ENCODE data around the gene C12orf57.

The C12orf57 gene

GRCh38 chr12:6954316-6955107 is 10.7 kb downstream of the C12orf57 start:
- no peak for DNase-seq

DNA sequence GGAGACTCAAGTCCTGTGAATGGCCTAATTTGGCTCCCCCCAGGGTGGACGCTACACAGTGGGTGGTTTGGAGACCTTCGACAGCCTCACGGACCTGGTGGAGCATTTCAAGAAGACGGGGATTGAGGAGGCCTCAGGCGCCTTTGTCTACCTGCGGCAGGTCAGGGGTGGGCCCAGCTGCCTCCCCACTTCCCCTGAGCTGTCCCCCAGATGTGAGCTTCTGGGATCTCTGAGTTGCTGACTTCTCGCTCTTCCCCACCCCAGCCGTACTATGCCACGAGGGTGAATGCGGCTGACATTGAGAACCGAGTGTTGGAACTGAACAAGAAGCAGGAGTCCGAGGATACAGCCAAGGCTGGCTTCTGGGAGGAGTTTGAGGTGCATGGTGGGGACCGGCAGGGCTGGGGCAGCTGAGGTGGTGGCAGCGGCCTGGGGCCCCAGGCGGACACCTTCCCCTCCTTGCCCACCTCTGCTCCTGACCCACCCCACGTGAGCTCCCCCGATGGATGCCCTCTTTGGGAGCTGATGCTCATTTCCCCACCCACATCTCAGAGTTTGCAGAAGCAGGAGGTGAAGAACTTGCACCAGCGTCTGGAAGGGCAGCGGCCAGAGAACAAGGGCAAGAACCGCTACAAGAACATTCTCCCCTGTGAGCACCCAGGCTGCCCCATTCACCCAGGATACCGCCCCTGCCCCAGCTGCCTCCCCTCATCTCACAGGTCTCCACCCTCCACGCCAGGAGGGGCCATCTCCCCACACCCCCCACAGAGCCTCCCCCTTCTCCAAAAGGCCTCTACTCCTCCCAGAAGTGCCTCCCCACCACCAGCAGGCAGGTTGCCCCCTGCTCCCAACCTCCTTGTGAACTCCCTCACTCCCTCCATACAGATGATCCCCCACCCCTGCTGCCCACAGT is 11.5 kb downstream of the C12orf57 start:
- DNase-seq = no peak

DNA sequence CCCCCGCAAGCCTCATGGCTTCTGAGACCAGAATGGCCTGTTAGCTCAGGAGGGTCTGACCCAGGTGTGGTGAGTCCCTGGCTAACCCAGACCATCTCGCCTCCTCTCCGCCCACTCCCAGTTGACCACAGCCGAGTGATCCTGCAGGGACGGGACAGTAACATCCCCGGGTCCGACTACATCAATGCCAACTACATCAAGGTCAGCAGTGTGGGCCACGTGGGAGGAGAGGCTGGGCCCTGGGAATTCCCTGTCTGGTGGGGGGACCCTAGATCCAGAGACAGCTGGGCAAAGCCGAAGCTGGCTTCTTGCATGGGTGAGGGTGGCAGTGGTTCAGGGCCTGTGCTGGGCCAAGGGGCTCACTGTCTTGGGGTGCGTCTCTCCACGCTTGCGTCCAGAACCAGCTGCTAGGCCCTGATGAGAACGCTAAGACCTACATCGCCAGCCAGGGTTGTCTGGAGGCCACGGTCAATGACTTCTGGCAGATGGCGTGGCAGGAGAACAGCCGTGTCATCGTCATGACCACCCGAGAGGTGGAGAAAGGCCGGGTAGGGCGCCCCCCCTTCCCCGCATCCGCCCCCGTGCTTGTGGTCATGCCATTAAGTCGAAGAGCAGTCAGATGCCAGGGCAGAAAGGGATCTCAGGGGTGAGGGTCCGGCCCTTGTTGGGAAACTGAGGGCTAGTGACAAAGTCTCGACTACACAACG is 12.4 kb downstream of the C12orf57 start:
- DNase-seq = no peak

DNA sequence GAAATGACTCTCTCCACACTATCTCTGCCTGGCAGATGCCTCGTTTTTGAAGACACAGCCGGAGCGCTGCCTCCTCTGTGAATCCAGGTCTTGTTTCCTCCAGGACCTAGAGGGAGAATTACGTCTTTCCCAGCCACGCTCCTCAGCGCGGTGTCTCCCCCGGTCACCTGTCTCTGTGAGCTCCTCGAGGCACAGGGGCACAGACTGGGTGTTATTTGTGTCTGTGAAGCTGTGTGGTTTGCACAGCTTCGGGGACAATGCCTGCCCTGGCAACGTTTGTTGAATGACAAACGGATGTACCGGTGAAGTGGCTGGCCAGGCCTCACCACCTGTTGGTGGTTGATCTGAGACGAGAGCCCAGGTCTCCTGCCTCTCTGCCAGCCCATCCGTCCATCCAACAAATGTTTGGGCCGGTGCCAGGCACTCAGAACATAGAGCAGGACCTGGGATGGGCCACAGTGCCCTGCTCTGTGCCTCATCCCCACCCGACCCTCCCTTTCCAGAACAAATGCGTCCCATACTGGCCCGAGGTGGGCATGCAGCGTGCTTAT is 13.4 kb downstream of the C12orf57 start:
- no peak for DNase-seq

DNA sequence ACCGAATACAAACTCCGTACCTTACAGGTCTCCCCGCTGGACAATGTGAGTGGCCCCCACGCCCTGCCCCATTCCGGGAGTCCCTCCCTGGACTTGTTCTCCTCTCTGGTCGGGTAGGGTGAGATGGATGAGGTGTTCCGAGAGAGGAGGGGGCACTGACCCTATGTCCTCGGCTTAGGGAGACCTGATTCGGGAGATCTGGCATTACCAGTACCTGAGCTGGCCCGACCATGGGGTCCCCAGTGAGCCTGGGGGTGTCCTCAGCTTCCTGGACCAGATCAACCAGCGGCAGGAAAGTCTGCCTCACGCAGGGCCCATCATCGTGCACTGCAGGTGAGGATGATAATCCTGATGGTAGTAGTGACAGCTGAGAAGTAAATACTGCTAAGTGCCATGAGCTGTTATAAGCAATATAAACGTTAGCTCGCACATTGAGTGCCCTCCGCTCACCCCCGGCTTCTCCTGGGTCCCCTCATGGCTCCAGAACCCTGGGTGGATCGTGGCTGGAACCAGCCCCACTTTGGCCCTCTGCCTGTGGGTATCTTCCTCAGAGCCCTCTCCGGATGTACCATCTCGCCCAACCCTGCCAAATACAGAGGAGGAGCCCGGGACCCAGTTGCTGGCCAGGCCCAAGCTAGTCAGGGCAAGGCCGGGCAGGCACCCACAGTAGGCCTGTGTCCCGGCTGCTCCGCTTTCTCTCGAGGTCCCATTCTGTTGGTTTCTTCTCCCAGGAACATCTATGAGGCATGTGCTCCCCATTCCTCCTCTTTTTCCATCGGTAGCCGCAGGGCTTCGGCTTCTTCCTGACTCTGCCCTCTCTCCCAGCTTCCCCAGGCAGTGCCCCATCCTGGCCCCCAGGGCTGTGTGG is 14.2 kb downstream of the C12orf57 start:
- DNase-seq = peak; percentile 42

DNA sequence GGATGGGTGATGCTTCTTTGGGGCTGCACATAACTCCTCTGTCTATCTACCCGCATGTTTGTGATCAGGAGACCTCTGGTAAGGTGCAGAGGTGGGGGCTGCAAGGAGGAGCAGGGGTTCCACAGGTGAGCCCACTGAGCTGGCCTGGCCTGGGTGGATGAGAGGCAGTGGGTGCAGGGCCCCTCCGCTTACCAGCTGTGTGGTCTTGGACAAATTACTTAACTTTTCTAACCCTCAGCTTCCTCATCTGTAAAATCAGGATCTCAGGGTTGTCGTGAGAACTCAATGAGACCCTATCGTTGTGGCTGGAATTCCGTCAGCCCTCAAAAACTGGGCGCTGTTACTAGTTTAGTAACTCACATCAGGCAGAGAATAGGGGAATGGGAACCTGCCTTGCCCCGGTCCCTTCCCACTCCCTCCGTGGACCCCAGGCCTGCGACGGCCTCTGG is 14.8 kb downstream of the C12orf57 start:
- peak; percentile 43 for DNase-seq

GRCh38 chr12:6959058-6959804 is 15.4 kb downstream of the C12orf57 start:
- DNase-seq = peak; percentile 75

GRCh38 chr12:6959805-6960592 is 16.2 kb downstream of the C12orf57 start:
- DNase-seq = no peak

DNA sequence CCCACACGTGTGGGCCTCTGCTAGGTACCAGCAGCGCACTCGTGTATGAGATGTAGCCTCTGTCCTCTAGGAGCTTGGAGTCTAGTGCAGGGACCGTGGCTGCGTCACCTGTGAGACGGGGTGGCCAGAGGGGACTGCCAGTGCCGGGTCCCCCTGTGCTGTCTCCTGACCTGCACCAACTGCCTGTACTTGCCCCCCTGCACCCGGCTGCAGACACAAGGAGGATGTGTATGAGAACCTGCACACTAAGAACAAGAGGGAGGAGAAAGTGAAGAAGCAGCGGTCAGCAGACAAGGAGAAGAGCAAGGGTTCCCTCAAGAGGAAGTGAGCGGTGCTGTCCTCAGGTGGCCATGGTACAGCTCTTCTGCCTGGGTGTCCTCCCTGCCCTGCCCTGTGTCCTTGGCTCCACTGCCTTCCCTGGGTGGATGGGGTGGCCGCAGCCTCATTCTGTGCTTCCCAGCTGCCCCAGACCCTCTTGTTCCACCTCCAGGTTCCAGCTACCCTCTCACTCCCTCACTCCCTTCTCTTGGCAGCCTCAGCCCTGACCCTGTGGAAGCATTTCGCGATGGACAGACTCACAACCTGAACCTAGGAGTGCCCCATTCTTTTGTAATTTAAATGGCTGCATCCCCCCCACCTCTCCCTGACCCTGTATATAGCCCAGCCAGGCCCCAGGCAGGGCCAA is 16.9 kb downstream of the C12orf57 start:
- DNase-seq = peak; percentile 42

DNA sequence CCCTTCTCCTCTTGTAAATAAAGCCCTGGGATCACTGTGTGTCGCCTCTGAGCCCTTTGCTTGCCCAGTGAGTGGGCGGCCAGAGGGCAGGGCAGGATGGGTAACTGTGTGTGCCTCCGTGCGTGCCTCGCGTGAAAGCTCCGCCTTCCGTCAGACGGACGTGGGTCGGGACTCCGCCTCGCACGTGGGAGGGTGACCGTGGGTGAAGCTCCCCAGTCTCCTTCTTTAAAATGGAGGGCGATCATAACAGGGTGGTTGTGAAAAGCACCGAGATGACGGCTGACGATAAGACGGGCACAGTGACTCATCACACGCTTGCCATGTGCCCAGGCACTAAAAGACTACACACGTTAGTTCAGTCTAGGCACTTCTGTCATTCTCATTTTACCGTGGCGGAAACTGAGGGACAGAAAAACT is 17.5 kb downstream of the C12orf57 start:
- DNase-seq = peak; percentile 97

DNA sequence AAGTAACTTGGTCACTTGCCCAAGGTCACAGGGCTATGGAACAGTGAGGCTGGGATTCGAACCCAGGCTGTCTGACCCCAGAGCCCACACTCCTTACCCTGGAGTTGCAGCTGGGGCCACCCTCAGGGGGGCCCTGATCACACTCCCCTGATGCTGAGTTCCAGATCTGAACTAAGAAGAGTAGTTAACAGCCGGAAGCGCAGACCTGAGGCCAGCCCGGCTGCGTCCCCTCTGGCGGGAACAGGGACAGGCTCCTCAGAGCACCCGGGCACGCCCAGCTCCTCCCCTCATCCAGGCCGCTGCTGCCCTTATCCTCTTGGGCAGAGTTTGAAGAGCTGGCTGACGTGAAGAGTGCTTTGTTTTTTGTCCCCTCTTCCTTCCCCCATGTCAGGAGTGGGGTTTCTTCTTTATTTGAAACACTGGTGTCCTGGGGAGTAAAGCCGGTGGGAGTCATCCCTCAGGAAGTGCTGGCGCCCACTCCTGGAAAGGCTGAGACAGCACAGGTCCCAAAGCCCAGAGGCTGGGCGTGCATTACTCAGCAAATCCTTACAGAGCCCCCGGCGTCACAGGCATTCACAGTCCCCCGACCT is 18.0 kb downstream of the C12orf57 start:
- DNase-seq = peak; percentile 78

- DNase-seq = peak; percentile 32
Observed at GRCh38 chr12:6962285-6963015, 18.6 kb downstream of the C12orf57 start.

DNA sequence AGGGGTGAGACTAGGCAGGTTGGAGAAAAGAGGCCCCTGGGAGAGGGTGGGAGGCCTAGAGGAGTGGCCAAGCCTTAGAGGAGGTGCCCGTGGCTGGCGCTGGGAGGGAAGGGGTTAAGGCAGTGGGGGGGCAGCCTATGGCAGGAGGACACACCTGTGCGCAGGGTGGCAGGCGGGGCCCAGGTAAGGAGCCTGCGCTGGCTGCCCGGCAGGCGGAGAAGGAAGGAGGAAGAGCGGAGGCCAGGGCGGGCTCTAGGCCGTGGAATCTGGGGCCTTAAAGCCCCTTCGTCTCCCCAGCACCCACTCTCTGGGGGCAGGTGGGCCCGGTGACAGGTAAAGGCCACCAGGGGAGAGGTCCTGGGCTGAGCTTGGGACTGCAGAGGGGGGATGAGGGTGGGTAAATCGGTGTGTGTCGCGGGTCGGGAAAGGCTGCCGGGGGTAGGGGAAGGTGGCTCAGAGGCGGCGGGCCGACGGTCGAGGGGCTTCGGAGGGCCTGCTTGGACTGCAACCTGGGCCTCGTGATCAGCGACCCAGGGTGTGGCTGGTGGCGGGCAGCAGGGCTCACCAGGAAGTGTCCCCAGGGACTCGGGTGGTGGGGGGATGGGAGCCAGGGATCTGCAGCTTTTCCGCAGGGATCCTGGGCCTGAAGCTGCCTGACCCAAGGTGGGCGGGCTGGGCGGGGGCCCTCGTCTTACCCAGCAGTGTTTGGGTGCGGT is 19.4 kb downstream of the C12orf57 start:
- peak; percentile 41 for DNase-seq

- DNase-seq = peak; percentile 37
Observed at GRCh38 chr12:6963791-6964413, 20.1 kb downstream of the C12orf57 start.

DNA sequence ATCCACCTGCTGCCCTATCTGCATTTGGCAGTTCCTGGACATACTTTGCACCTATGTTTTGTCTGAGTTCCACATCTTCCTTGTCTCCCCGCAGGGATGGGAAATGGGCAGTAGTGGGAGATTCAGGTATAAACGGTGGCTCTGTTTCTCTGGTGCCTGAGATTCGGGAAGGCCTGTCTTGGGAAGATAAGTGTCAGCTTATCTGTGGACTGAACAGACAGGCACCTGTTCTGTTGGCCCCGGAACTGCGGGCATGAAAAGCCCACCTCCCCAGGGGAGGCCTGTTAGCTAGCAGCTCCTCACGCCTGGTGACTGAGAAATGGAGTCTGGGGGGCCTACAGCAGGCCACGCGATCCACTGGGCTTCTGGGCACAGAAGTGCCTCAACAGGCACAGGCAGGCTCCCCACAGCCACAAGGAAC is 20.8 kb downstream of the C12orf57 start:
- DNase-seq = no peak

DNA sequence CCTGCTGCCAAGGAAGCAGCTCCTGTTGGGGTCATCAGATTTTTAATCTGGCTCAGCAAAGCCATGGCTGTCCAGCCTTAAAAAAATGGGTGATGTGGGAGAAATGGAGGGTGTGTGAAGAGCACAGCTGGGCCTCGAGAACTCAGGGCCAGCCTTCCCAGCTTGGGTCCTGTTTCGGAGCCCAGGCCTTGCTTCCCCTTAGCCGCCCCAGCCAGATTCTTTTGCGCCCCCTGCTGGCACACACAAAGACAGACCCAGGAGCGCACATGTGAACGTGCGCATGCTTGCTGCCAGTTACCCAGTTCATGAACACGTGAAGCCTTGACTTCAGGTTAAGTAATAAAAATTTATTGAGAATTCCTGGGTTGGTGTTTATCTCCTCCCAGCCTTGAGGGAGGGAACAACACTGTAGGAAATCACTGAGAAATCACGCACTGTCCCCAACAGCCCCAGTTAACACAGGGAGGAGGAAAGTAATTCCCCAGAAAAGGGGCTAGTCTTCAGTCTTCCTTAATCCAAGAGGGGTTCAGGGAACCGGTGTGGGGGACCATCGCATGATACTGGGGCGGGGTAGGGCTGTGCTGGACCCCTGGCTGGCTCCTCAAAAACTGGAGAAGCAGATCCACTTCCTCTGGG is 21.3 kb downstream of the C12orf57 start:
- DNase-seq = peak; percentile 92

DNA sequence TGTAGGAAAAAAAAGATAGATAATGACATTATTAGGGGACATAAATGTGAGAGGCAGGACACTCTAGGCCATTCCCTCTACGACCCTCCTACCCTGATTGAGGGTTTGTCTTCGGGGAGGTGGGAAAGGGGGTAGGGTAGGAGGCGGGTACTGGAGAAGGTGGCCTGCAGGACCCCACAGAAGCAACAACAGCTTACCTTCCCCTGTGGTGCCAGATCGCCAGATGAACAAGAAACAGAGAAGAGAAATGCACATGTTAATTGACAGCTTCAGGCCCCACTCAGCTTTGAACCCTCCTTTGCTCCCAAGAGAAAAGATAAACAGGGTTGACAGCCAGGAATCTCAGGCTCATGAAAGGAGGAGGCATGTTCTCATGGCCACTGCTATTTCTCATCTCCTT is 21.9 kb downstream of the C12orf57 start:
- DNase-seq = peak; percentile 8

All from stimulated activated CD4-positive, alpha-beta T cell treated with anti-CD3 and anti-CD28 coated beads, Interleukin-15, amount 100 ng/mL, for 24 hours (primary cell).